BJ (cell line): ENCODE measurements around the gene SKIC2. TPM values are rescaled to one million over a fixed set of nuclear protein-coding genes. Genes with fewer than 3 reads are reported as not detected.
"Not testable (repeated sequence)": the region's sequence is repeated elsewhere in the genome, so short reads cannot be mapped to it uniquely, and the experiment has no call there.

Experiments used
- CTCF ChIA-PET: fragments of 350-600 bp; formaldehyde crosslinking; extraction: SDS; loops from one replicate; lab custom pipeline; 2021; ENCODE audit warnings: antibody characterized with exemption, inconsistent platforms; lab: Yijun Ruan, JAX
- POLR2A ChIA-PET: fragments of 300-600 bp; sonication (Branson Sonifier 250); formaldehyde crosslinking; extraction: SDS; loops from one replicate; lab custom pipeline; 2021; ENCODE audit warnings: antibody characterized with exemption; lab: Charles Lee
- DNase-seq: peaks from one replicate; pipeline ENCODE4 v3.0.0-alpha.2; 2011; ENCODE audit warnings: low read depth
- H3K27me3 ChIP-seq: 2 replicates; pipeline ENCODE4 v1.6.0; 2011; ENCODE audit warnings: low read length; ENCODE audit not compliant: control insufficient read depth, insufficient read depth
- H3K36me3 ChIP-seq: 2 replicates; pipeline ENCODE4 v1.5.1; 2011; ENCODE audit warnings: low read length; ENCODE audit not compliant: control insufficient read depth, insufficient read depth
- H3K4me3 ChIP-seq: 2 replicates; pipeline ENCODE4 v1.5.1; 2011; ENCODE audit warnings: low read depth, mild to moderate bottlenecking, control low read depth, low read length
- CTCF ChIP-seq: IDR thresholded peaks from 2 replicates; pipeline ENCODE4 v1.5.1; 2011; ENCODE audit warnings: low read depth, mild to moderate bottlenecking, control low read depth, inconsistent platforms, low read length, moderate library complexity; ENCODE audit not compliant: insufficient read depth
- polyA plus RNA-seq: library from polyadenylated mRNA; depleted of rRNA; stranded (reverse); fragments of >200 nt; gene quantifications from 2 replicates; pipeline ENCODE4 v1.2.3, GENCODE V29; 2011

The SKIC2 gene
- polyA plus RNA-seq, 1 experiment, result 37.3 TPM

- H3K27me3 ChIP-seq, result no peaks in the 10 kb centered on the region
- DNase-seq, result no peak
- CTCF ChIA-PET, result interaction anchor here (1.5 kb wide), 1 partner anchor 14 kb away, joined by 6 read pairs; the partner anchor contains the start of genes NELFE and SKIC2
- POLR2A ChIA-PET, result no interaction called here
- no peak for TF ChIP-seq CTCF
- peaks cover 18% of the 10 kb centered on the region for H3K36me3 ChIP-seq
- H3K4me3 ChIP-seq, result peak overlapping the region; percentile 84
These were observed 13.9 kb downstream of the SKIC2 start for GRCh38 chr6:31972709-31973350.

- DNase-seq, CTCF ChIA-PET, POLR2A ChIA-PET, H3K36me3 ChIP-seq, H3K27me3 ChIP-seq, H3K4me3 ChIP-seq: not testable (repeated sequence)
These were observed 17.1 kb downstream of the SKIC2 start for GRCh38 chr6:31976065-31976464.

GRCh38 chr6:31977816-31978431 lies 18.9 kb downstream of the SKIC2 start:
- Histone ChIP-seq H3K27me3 (no peaks in the 10 kb centered on the region), H3K36me3 (peaks cover 5% of the 10 kb centered on the region), H3K4me3 (no peak overlapping the region)
- ChIA-PET CTCF (no interaction called here), POLR2A (interaction anchor here (0.5 kb wide), 1 partner anchor 167 kb away, joined by 8 read pairs; no protein-coding TSS in a partner anchor)
- no peak for DNase-seq
- no peak for TF ChIP-seq CTCF

- Histone ChIP-seq H3K36me3 (peaks cover 5% of the 10 kb centered on the region), H3K27me3 (no peaks in the 10 kb centered on the region), H3K4me3 (no peak overlapping the region)
- POLR2A ChIA-PET, result no interaction called here
- CTCF ChIA-PET, result no interaction called here
- TF ChIP-seq CTCF, result no peak
- no peak for DNase-seq
These were observed 19.9 kb downstream of the SKIC2 start for GRCh38 chr6:31978831-31979230.

GRCh38 chr6:31979238-31979898 lies 20.4 kb downstream of the SKIC2 start:
- Histone ChIP-seq H3K36me3 (peaks cover 5% of the 10 kb centered on the region), H3K4me3 (no peak overlapping the region), H3K27me3 (no peaks in the 10 kb centered on the region)
- no peak for TF ChIP-seq CTCF
- POLR2A ChIA-PET, result no interaction called here
- CTCF ChIA-PET, result no interaction called here
- DNase-seq, result no peak

- H3K36me3 ChIP-seq, H3K4me3 ChIP-seq, CTCF ChIA-PET, H3K27me3 ChIP-seq, POLR2A ChIA-PET, DNase-seq: not testable (repeated sequence)
These were observed 21.4 kb downstream of the SKIC2 start for GRCh38 chr6:31980195-31980876.

GRCh38 chr6:31980998-31981397 lies 22.0 kb downstream of the SKIC2 start:
- H3K36me3 ChIP-seq, H3K27me3 ChIP-seq, H3K4me3 ChIP-seq, CTCF ChIA-PET, DNase-seq, POLR2A ChIA-PET: not testable (repeated sequence)

- POLR2A ChIA-PET, CTCF ChIA-PET, H3K27me3 ChIP-seq, DNase-seq, H3K36me3 ChIP-seq, H3K4me3 ChIP-seq: not testable (repeated sequence)
These were observed 22.8 kb downstream of the SKIC2 start, which contains the start of gene C4A for GRCh38 chr6:31981744-31982143. Gene C4A (plus strand): TSS chr6:31982057. CDS start chr6:31982108, 51 bp downstream.
